VCaP (cell line): ENCODE measurements around the gene WNT9B.

Experiments
- H3K27ac ChIP-seq: fragments of 450-650 bp; 2 replicates; pipeline ENCODE4 v1.5.1; 2017
- CTCF ChIP-seq: fragments of 450-650 bp; conservative IDR thresholded peaks from 2 replicates; pipeline ENCODE4 v1.5.1; 2017; ENCODE audit warnings: mild to moderate bottlenecking, moderate library complexity

Gene WNT9B

GRCh38 chr17:46903762-46904672 lies 52.6 kb downstream of the WNT9B start:
- TF ChIP-seq CTCF: no peak
- H3K27ac ChIP-seq: no peak overlapping the region

- H3K27ac ChIP-seq: no peak overlapping the region
- TF ChIP-seq CTCF: no peak
Observed at GRCh38 chr17:46908068-46908737, 56.8 kb downstream of the WNT9B start.

- no peak overlapping the region for H3K27ac ChIP-seq
- no peak for TF ChIP-seq CTCF
Observed at GRCh38 chr17:46910179-46910927, 59.0 kb downstream of the WNT9B start.

- TF ChIP-seq CTCF: no peak
- no peak overlapping the region for H3K27ac ChIP-seq
Observed at GRCh38 chr17:46911311-46911710, 59.9 kb downstream of the WNT9B start.

GRCh38 chr17:46915596-46915995 lies 64.2 kb downstream of the WNT9B start:
- TF ChIP-seq CTCF: no peak
- no peak overlapping the region for H3K27ac ChIP-seq

- H3K27ac ChIP-seq: no peak overlapping the region
- no peak for TF ChIP-seq CTCF
Observed at GRCh38 chr17:46916211-46916610, 64.8 kb downstream of the WNT9B start.

GRCh38 chr17:46916623-46917022 lies 65.2 kb downstream of the WNT9B start:
- H3K27ac ChIP-seq: no peak overlapping the region
- no peak for TF ChIP-seq CTCF
